ENCODE results near the gene LRRTM3. TPM values are rescaled to one million over a fixed set of nuclear protein-coding genes. Genes with fewer than 3 reads are reported as not detected.

The LRRTM3 gene
- total RNA-seq, 4 donors from 2014 or later = not detected

GRCh38 chr10:67112765-67113164 lies 186.9 kb downstream of the LRRTM3 start:
- Histone ChIP-seq H3K27ac (no peak overlapping the region), H3K27me3 (no peaks in the 10 kb centered on the region), H3K36me3 (no peaks in the 10 kb centered on the region), H3K9me3 (no peaks in the 10 kb centered on the region), H3K4me3 (replicated peaks in 1 of 3) (no peak overlapping the region), H3K4me1 (no peaks in the 10 kb centered on the region)
- intact Hi-C loops (cut with DNase I) = no loop called here
- TF ChIP-seq POLR2A (IDR thresholded peaks at IDR 0.05) = no peak
- TF ChIP-seq, protein P1, sequence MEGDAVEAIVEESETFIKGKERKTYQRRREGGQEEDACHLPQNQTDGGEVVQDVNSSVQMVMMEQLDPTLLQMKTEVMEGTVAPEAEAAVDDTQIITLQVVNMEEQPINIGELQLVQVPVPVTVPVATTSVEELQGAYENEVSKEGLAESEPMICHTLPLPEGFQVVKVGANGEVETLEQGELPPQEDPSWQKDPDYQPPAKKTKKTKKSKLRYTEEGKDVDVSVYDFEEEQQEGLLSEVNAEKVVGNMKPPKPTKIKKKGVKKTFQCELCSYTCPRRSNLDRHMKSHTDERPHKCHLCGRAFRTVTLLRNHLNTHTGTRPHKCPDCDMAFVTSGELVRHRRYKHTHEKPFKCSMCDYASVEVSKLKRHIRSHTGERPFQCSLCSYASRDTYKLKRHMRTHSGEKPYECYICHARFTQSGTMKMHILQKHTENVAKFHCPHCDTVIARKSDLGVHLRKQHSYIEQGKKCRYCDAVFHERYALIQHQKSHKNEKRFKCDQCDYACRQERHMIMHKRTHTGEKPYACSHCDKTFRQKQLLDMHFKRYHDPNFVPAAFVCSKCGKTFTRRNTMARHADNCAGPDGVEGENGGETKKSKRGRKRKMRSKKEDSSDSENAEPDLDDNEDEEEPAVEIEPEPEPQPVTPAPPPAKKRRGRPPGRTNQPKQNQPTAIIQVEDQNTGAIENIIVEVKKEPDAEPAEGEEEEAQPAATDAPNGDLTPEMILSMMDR (IDR thresholded peaks at IDR 0.05) = no peak
- no peak for DNase-seq
- 88 to 89% methylated on average over 1 of the region's 1 CpG for WGBS, 2 donors

GRCh38 chr10:67114945-67115344 lies 189.1 kb downstream of the LRRTM3 start:
- intact Hi-C loops (cut with DNase I) = no loop called here

DNA sequence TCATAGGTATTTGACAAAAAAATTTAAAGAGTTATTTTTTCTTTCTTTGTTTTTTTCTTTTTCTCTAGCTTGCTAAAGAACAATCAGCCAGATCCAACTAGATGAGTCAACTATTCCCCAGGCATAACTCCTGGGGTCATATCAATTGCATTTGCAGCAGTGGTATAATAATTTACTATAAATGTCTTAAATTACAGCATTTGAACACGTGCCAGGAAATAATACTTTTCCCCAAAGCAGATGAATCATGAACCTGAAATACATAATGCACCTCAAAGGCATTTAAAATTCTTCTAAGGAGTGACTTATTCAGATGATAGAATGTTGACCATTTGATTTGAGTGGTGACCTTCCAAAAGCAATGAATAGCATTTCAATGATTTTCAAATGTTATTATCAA lies 190.1 kb downstream of the LRRTM3 start:
- Histone ChIP-seq H3K27ac (no peak overlapping the region), H3K9me3 (no peaks in the 10 kb centered on the region), H3K27me3 (no peaks in the 10 kb centered on the region), H3K36me3 (no peaks in the 10 kb centered on the region), H3K4me1 (no peaks in the 10 kb centered on the region), H3K4me3 (replicated peaks in 1 of 3) (no peak overlapping the region)
- TF ChIP-seq POLR2A (IDR thresholded peaks at IDR 0.05) = no peak
- TF ChIP-seq, protein P1 (IDR thresholded peaks at IDR 0.05) = no peak
- intact Hi-C loops (cut with DNase I) = no loop called here
- DNase-seq = no peak
- WGBS, 2 donors = 51 to 61% methylated on average over 1 of the region's 1 CpG

More at GRCh38 chr10:67114945-67115344, 189.1 kb downstream of the LRRTM3 start:
- no peaks in the 10 kb centered on the region for H3K36me3 ChIP-seq
- H3K27me3 ChIP-seq = no peaks in the 10 kb centered on the region
- no peaks in the 10 kb centered on the region for H3K4me1 ChIP-seq
- H3K4me3 ChIP-seq (replicated peaks in 1 of 3) = no peak overlapping the region
- no peaks in the 10 kb centered on the region for H3K9me3 ChIP-seq
- no peak overlapping the region for H3K27ac ChIP-seq
- WGBS, 2 donors = 87 to 88% methylated on average over 2 of the region's 2 CpGs
- DNase-seq = no peak
- TF ChIP-seq, protein P1 (IDR thresholded peaks at IDR 0.05) = no peak

- TF ChIP-seq, protein P1 (IDR thresholded peaks at IDR 0.05) = no peak
- no peak for TF ChIP-seq POLR2A (IDR thresholded peaks at IDR 0.05)
- 60 to 68% methylated on average over 1 of the region's 1 CpG for WGBS, 2 donors
- no peaks in the 10 kb centered on the region for H3K27me3 ChIP-seq
- no peaks in the 10 kb centered on the region for H3K4me1 ChIP-seq
- H3K27ac ChIP-seq = no peak overlapping the region
- H3K4me3 ChIP-seq (replicated peaks in 1 of 3) = no peak overlapping the region
- no peaks in the 10 kb centered on the region for H3K9me3 ChIP-seq
- DNase-seq = no peak
- no peaks in the 10 kb centered on the region for H3K36me3 ChIP-seq
- intact Hi-C loops (cut with DNase I) = no loop called here
Measured at GRCh38 chr10:67119651-67120050, 193.8 kb downstream of the LRRTM3 start.

DNA sequence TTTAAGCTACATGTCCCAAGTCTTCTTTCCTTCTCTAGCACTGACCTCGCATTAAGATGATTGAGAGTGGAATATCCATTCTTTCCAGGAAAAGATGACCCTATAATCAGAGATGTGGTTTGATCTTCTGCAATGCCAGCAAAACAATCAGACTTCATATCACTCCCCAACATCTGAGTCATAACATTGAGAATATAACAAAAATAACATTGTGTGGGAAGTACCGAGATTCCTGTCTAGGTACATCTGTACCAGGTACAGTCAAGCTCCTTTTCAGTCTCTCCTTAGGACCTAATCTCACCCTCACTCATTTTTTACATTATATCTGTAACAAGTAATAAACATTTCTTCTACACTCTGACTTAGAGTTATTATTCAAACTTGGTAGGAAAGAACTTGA lies 201.6 kb downstream of the LRRTM3 start:
- intact Hi-C loops (cut with DNase I) = no loop called here
- H3K9me3 ChIP-seq = no peaks in the 10 kb centered on the region
- WGBS, 2 donors = 87 to 92% methylated on average over 2 of the region's 2 CpGs
- no peaks in the 10 kb centered on the region for H3K27me3 ChIP-seq
- TF ChIP-seq, protein P1 (IDR thresholded peaks at IDR 0.05) = no peak
- TF ChIP-seq POLR2A (IDR thresholded peaks at IDR 0.05) = no peak
- DNase-seq = no peak
- H3K27ac ChIP-seq = no peak overlapping the region
- no peak overlapping the region for H3K4me3 ChIP-seq (replicated peaks in 1 of 3)
- H3K4me1 ChIP-seq = no peaks in the 10 kb centered on the region
- no peaks in the 10 kb centered on the region for H3K36me3 ChIP-seq

All from thyroid gland (tissue), 4 donors.